DOHH2 (cell line): ENCODE results near the gene WNT9B.

ENCODE experiments used
- EZH2phosphoT487 ChIP-seq: fragments of 200-600 bp; sonication (generic); IDR thresholded peaks from 2 replicates; pipeline ENCODE4 v1.6.1; 2017; ENCODE audit warnings: borderline replicate concordance, mild to moderate bottlenecking, antibody characterized with exemption, low read length, moderate library complexity, mixed read lengths
- TF ChIP-seq, protein P1 (sequence below): fragments of 200-600 bp; sonication (generic); IDR thresholded peaks from one replicate; pipeline ENCODE4 v1.5.1; 2014; ENCODE audit warnings: antibody characterized with exemption, mild to moderate bottlenecking, low read depth, low read length; ENCODE audit not compliant: poor library complexity, severe bottlenecking

DNA sequence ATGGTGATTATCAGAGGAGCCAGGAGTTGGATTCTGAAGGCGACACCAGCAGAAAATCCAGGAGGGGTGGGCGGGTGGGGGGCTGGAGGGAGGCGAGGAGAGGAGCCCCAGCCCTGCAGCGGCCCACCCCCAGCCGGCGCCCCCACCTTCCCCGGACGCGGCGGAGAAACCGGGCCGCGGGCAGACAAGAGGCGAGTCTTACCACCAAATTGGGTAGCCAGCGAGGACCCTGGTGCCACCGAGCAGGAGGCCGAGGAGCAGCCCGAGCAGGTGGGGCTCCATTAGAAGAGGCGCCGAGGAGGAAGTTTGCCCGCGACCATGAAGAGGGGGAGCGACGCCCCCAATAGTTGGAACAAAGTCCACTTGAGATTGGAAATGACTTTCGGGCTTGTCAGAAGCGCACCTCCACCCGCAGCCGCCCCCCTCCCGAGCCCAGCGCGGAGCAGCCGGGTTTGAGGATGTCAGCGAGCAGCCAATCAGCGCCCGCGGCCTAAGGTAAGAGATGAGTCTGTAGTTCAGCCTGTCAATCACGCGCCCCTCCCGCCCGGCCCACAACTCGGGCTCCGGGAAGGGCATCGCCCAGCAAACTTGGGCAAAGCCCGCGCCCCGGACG, 33.0 kb upstream of the WNT9B start, which contains the start of gene WNT3:
- TF ChIP-seq EZH2phosphoT487 = peak; percentile 31
- TF ChIP-seq, protein P1, sequence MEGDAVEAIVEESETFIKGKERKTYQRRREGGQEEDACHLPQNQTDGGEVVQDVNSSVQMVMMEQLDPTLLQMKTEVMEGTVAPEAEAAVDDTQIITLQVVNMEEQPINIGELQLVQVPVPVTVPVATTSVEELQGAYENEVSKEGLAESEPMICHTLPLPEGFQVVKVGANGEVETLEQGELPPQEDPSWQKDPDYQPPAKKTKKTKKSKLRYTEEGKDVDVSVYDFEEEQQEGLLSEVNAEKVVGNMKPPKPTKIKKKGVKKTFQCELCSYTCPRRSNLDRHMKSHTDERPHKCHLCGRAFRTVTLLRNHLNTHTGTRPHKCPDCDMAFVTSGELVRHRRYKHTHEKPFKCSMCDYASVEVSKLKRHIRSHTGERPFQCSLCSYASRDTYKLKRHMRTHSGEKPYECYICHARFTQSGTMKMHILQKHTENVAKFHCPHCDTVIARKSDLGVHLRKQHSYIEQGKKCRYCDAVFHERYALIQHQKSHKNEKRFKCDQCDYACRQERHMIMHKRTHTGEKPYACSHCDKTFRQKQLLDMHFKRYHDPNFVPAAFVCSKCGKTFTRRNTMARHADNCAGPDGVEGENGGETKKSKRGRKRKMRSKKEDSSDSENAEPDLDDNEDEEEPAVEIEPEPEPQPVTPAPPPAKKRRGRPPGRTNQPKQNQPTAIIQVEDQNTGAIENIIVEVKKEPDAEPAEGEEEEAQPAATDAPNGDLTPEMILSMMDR = no peak
